H9 (cell line): ENCODE measurements around the gene SIM1. TPM values are rescaled to one million over a fixed set of nuclear protein-coding genes. Genes with fewer than 3 reads are reported as not detected.

Source experiments
- DNase-seq: peaks from one replicate; pipeline ENCODE4 v3.0.0-alpha.2; 2017
- H2AFZ ChIP-seq: one replicate; pipeline ENCODE4 v1.6.1; 2013; ENCODE audit warnings: mild to moderate bottlenecking, low read length, control low read depth, moderate library complexity
- H2AK5ac ChIP-seq: 2 replicates; pipeline ENCODE4 v1.6.1; 2013; ENCODE audit warnings: low read length, control low read depth, mixed read lengths; ENCODE audit not compliant: insufficient read length
- H2BK120ac ChIP-seq: one replicate; pipeline ENCODE4 v1.6.1; 2013; ENCODE audit warnings: low read depth, mild to moderate bottlenecking, low read length, control low read depth, inconsistent platforms; ENCODE audit not compliant: poor library complexity, severe bottlenecking
- H2BK12ac ChIP-seq: 2 replicates; pipeline ENCODE4 v1.6.1; 2013; ENCODE audit warnings: low read length, control low read depth, mixed read lengths, low read depth; ENCODE audit not compliant: insufficient read length
- H2BK15ac ChIP-seq: 2 replicates; pipeline ENCODE4 v1.6.1; 2013; ENCODE audit warnings: low read depth, low read length, control low read depth
- H2BK20ac ChIP-seq: one replicate; pipeline ENCODE4 v1.6.1; 2013; ENCODE audit warnings: low read depth, mild to moderate bottlenecking, low read length, control low read depth, inconsistent platforms; ENCODE audit not compliant: poor library complexity, severe bottlenecking
- H2BK5ac ChIP-seq: 2 replicates; pipeline ENCODE4 v1.6.1; 2013; ENCODE audit warnings: low read length, control low read depth, mixed read lengths; ENCODE audit not compliant: insufficient read length
- H3K14ac ChIP-seq: 2 replicates; pipeline ENCODE4 v1.6.1; 2013; ENCODE audit warnings: low read length, control low read depth; ENCODE audit not compliant: insufficient read depth
- H3K18ac ChIP-seq: 2 replicates; pipeline ENCODE4 v1.6.1; 2013; ENCODE audit warnings: low read depth, mild to moderate bottlenecking, mixed read lengths, low read length, control low read depth; ENCODE audit not compliant: insufficient read length
- H3K23ac ChIP-seq: 2 replicates; pipeline ENCODE4 v1.6.1; 2013; ENCODE audit warnings: low read length, control low read depth, mixed read lengths, low read depth; ENCODE audit not compliant: insufficient read length
- H3K23me2 ChIP-seq: 2 replicates; pipeline ENCODE4 v1.6.1; 2013; ENCODE audit warnings: low read depth, mild to moderate bottlenecking, mixed read lengths, low read length, control low read depth; ENCODE audit not compliant: insufficient read length, poor library complexity, severe bottlenecking
- H3K27ac ChIP-seq: 2 replicates; pipeline ENCODE4 v1.5.1; 2013; ENCODE audit warnings: low read length, control low read depth, mixed read lengths, low read depth; ENCODE audit not compliant: insufficient read length
- H3K27me3 ChIP-seq: 2 replicates; pipeline ENCODE4 v1.6.1; 2013; ENCODE audit warnings: low read length, control low read depth, inconsistent platforms; ENCODE audit not compliant: insufficient read depth
- H3K4ac ChIP-seq: 2 replicates; pipeline ENCODE4 v1.6.1; 2013; ENCODE audit warnings: low read depth, mild to moderate bottlenecking, control low read depth, inconsistent platforms, low read length, moderate library complexity
- H3K4me1 ChIP-seq: 2 replicates; pipeline ENCODE4 v1.6.1; 2013; ENCODE audit warnings: low read length, control low read depth, inconsistent platforms; ENCODE audit not compliant: insufficient read depth
- H3K4me2 ChIP-seq: 2 replicates; pipeline ENCODE4 v1.6.1; 2013; ENCODE audit warnings: low read length, control low read depth, mixed read lengths; ENCODE audit not compliant: insufficient read length, insufficient read depth
- H3K56ac ChIP-seq: 2 replicates; pipeline ENCODE4 v1.6.1; 2013; ENCODE audit warnings: low read depth, mild to moderate bottlenecking, mixed read lengths, low read length, control low read depth; ENCODE audit not compliant: insufficient read length
- H3K79me1 ChIP-seq: 2 replicates; pipeline ENCODE4 v1.6.1; 2013; ENCODE audit warnings: low read depth, mild to moderate bottlenecking, moderate library complexity, low read length, control low read depth, inconsistent platforms; ENCODE audit not compliant: insufficient read depth, poor library complexity, severe bottlenecking
- H3K79me2 ChIP-seq: 2 replicates; pipeline ENCODE4 v1.6.1; 2013; ENCODE audit warnings: low read length, control low read depth, inconsistent platforms; ENCODE audit not compliant: insufficient read depth
- H3K9ac ChIP-seq: 2 replicates; pipeline ENCODE4 v1.6.1; 2013; ENCODE audit warnings: low read length, control low read depth, mixed read lengths; ENCODE audit not compliant: insufficient read length; ENCODE audit errors: extremely low read depth
- H3K9me3 ChIP-seq: one replicate; pipeline ENCODE4 v1.6.1; 2013; ENCODE audit warnings: low read depth, low read length, inconsistent platforms; ENCODE audit not compliant: control insufficient read depth
- H3T11ph ChIP-seq: one replicate; pipeline ENCODE4 v1.6.1; 2013; ENCODE audit warnings: mild to moderate bottlenecking, low read length, control low read depth, inconsistent platforms
- H4K20me1 ChIP-seq: one replicate; pipeline ENCODE4 v1.6.1; 2013; ENCODE audit not compliant: control insufficient read depth, insufficient read length, insufficient read depth
- H4K5ac ChIP-seq: 2 replicates; pipeline ENCODE4 v1.6.1; 2013; ENCODE audit warnings: low read depth, mild to moderate bottlenecking, mixed read lengths, low read length, control low read depth; ENCODE audit not compliant: insufficient read length
- H4K8ac ChIP-seq: replicated peaks from 2 replicates; pipeline ENCODE4 v1.6.1; 2013; ENCODE audit warnings: low read length, control low read depth, mixed read lengths, low read depth; ENCODE audit not compliant: insufficient read length
- H4K91ac ChIP-seq: 2 replicates; pipeline ENCODE4 v1.6.1; 2013; ENCODE audit warnings: low read depth, mild to moderate bottlenecking, moderate library complexity, mixed read lengths, low read length, control low read depth; ENCODE audit not compliant: insufficient read length
- H3K27ac Mint-ChIP-seq, 3 experiments: 2 replicates in 2 of 3; 3 replicates in 1 of 3; pipeline ENCODE4 v1.8.0; 2020 to 2021; ENCODE audit warnings: mixed read lengths in 3 of 3, mild to moderate bottlenecking in 1 of 3, moderate library complexity in 1 of 3
- H3K27me3 Mint-ChIP-seq: 2 replicates; pipeline ENCODE4 v1.8.0; 2021; ENCODE audit warnings: low read depth, mild to moderate bottlenecking, moderate library complexity, mixed read lengths
- H3K36me3 Mint-ChIP-seq, 3 experiments: 2 replicates in 2 of 3; 3 replicates in 1 of 3; pipeline ENCODE4 v1.8.0; 2020 to 2021; ENCODE audit warnings: low read depth in 3 of 3, mixed read lengths in 3 of 3; ENCODE audit not compliant: insufficient read depth in 1 of 3
- H3K4me1 Mint-ChIP-seq, 2 experiments: 2 replicates each; pipeline ENCODE4 v1.8.0; 2020; ENCODE audit warnings: mixed read lengths in 2 of 2
- H3K4me3 Mint-ChIP-seq, 2 experiments: 2 replicates in 1 of 2; 3 replicates in 1 of 2; pipeline ENCODE4 v1.8.0; 2020 to 2021; ENCODE audit warnings: mild to moderate bottlenecking in 2 of 2, mixed read lengths in 2 of 2, moderate library complexity in 1 of 2
- H3K9me3 Mint-ChIP-seq, 2 experiments: 2 replicates in 1 of 2; 3 replicates in 1 of 2; pipeline ENCODE4 v1.8.0; 2020; ENCODE audit warnings: mild to moderate bottlenecking in 2 of 2, mixed read lengths in 2 of 2, moderate library complexity in 1 of 2
- WGBS: extraction: QIAGEN DNeasy Blood & Tissue Kit; methylation state at CpG from one replicate; pipeline ENCODE4 v1.1.7; 2013; ENCODE audit warnings: missing lambda C conversion rate, low lambda C conversion rate, mixed read lengths; ENCODE audit not compliant: insufficient read length; ENCODE audit errors: extremely low coverage; 5-methylcytosine and 5-hydroxymethylcytosine counted together
- total RNA-seq: library from RNA; stranded (reverse); gene quantifications from 2 replicates; pipeline ENCODE4 v1.2.1, GENCODE V29; 2021
- TF ChIP-seq, protein P1 (sequence below): fragments of 200-600 bp; sonication (generic); conservative IDR thresholded peaks from 3 replicates; pipeline ENCODE4 v1.8.0; 2021; ENCODE audit warnings: antibody characterized with exemption, mild to moderate bottlenecking

The SIM1 gene
- total RNA-seq, 1 experiment from 2014 or later = not detected

DNA sequence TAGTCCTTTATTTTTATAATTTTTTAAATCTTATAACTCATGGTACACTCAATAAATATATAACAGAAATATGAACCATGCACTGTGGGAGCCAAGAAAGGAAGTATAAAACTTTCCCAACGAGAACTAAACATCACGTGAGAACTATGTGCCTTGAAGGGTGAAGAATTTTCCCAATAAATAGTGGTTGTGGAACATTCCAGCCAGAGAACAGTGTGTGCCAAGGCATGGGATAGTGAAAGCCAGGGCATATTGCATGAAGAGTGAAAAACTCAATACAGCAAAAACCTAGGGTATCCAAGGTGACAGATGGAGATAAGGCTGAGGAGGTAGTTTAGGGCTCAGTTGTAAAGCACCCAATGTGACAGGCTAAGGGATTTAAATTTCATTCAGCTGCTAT lies 86.1 kb downstream of the SIM1 start:
- Histone ChIP-seq H3K9ac (no peak overlapping the region), H3K4me1 (peaks cover 7% of the 10 kb centered on the region; the same call in 1 of the 2 replicates), H2BK12ac (no peak overlapping the region), H4K5ac (no peak overlapping the region), H3K79me2 (no peaks in the 10 kb centered on the region), H2BK20ac (no peak overlapping the region), H3K4ac (no peak overlapping the region), H2AK5ac (no peak overlapping the region), H3T11ph (no peak overlapping the region), H3K56ac (no peak overlapping the region), H3K4me2 (no peak overlapping the region), H4K8ac (no peak overlapping the region), H3K79me1 (no peaks in the 10 kb centered on the region), H3K14ac (no peak overlapping the region), H2BK120ac (no peak overlapping the region), H3K23ac (no peak overlapping the region), H2BK5ac (no peak overlapping the region), H2AFZ (no peak overlapping the region), H3K18ac (no peak overlapping the region), H3K23me2 (no peaks in the 10 kb centered on the region), H3K9me3 (no peaks in the 10 kb centered on the region), H3K27ac (no peak overlapping the region), H4K20me1 (no peaks in the 10 kb centered on the region), H3K27me3 (no peaks in the 10 kb centered on the region), H2BK15ac (no peak overlapping the region), H4K91ac (no peak overlapping the region)
- no peak overlapping the region for H3K4me3 Mint-ChIP-seq
- WGBS = no CpG with 5 or more reads among the region's 2 CpGs
- peaks cover 9 to 12% of the 10 kb centered on the region in 2 experiments for H3K4me1 Mint-ChIP-seq
- H3K9me3 Mint-ChIP-seq = no peaks in the 10 kb centered on the region
- no peaks in the 10 kb centered on the region for H3K27me3 Mint-ChIP-seq
- no peak overlapping the region for H3K27ac Mint-ChIP-seq
- DNase-seq = no peak
- TF ChIP-seq, protein P1, sequence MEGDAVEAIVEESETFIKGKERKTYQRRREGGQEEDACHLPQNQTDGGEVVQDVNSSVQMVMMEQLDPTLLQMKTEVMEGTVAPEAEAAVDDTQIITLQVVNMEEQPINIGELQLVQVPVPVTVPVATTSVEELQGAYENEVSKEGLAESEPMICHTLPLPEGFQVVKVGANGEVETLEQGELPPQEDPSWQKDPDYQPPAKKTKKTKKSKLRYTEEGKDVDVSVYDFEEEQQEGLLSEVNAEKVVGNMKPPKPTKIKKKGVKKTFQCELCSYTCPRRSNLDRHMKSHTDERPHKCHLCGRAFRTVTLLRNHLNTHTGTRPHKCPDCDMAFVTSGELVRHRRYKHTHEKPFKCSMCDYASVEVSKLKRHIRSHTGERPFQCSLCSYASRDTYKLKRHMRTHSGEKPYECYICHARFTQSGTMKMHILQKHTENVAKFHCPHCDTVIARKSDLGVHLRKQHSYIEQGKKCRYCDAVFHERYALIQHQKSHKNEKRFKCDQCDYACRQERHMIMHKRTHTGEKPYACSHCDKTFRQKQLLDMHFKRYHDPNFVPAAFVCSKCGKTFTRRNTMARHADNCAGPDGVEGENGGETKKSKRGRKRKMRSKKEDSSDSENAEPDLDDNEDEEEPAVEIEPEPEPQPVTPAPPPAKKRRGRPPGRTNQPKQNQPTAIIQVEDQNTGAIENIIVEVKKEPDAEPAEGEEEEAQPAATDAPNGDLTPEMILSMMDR = no peak
- no peaks in the 10 kb centered on the region for H3K36me3 Mint-ChIP-seq
